ENCODE measurements around the gene MAFF.
"Not testable (repeated sequence)": the region's sequence is repeated elsewhere in the genome, so short reads cannot be mapped to it uniquely, and the experiment has no call there.

Gene MAFF

GRCh38 chr22:38177926-38178604 lies 23.7 kb upstream of the MAFF start:
- DNase-seq, result peak; percentile 34

GRCh38 chr22:38178605-38178937 lies 23.2 kb upstream of the MAFF start:
- not testable (repeated sequence) for DNase-seq

- no peak for DNase-seq
Observed at GRCh38 chr22:38180841-38181452, 20.8 kb upstream of the MAFF start.

- peak; percentile 97 for DNase-seq
Observed at GRCh38 chr22:38181453-38182200, 20.2 kb upstream of the MAFF start, which contains the start of gene PLA2G6. Gene PLA2G6, minus strand, starts transcription at chr22:38181830. Its CDS starts 12,404 bp downstream, at chr22:38169426.

GRCh38 chr22:38184788-38185187 lies 17.0 kb upstream of the MAFF start:
- DNase-seq, result no peak

- no peak for DNase-seq
Observed at GRCh38 chr22:38186429-38186828, 15.4 kb upstream of the MAFF start.

GRCh38 chr22:38187413-38188212 lies 14.2 kb upstream of the MAFF start:
- no peak for DNase-seq

- DNase-seq, result no peak
Observed at GRCh38 chr22:38189104-38189503, 12.7 kb upstream of the MAFF start.

GRCh38 chr22:38190581-38190980 lies 11.2 kb upstream of the MAFF start:
- DNase-seq, result peak; percentile 23

GRCh38 chr22:38191055-38191454 lies 10.7 kb upstream of the MAFF start:
- DNase-seq, result peak; percentile 50

- no peak for DNase-seq
Observed at GRCh38 chr22:38191731-38192474, 9.9 kb upstream of the MAFF start.

GRCh38 chr22:38192475-38192863 lies 9.3 kb upstream of the MAFF start:
- no peak for DNase-seq

GRCh38 chr22:38193580-38193979 lies 8.2 kb upstream of the MAFF start:
- DNase-seq, result no peak

GRCh38 chr22:38196791-38197419 lies 4.9 kb upstream of the MAFF start:
- DNase-seq, result no peak

GRCh38 chr22:38199826-38200559 lies 1.8 kb upstream of the MAFF start:
- DNase-seq, result no peak

GRCh38 chr22:38201371-38201710 lies 453 bp upstream of the MAFF start:
- DNase-seq, result no peak

GRCh38 chr22:38202437-38203089 lies 769 bp downstream of the MAFF start:
- DNase-seq, result peak; percentile 82

GRCh38 chr22:38203090-38203810 lies 1.5 kb downstream of the MAFF start:
- peak; percentile 57 for DNase-seq

GRCh38 chr22:38203855-38204514 lies 2.2 kb downstream of the MAFF start:
- no peak for DNase-seq

GRCh38 chr22:38204784-38205183 lies 3.0 kb downstream of the MAFF start:
- no peak for DNase-seq

All from retina (tissue), 1 donor.